ENCODE data around the gene CAMK2D. TPM values are rescaled to one million over a fixed set of nuclear protein-coding genes. Genes with fewer than 3 reads are reported as not detected.

The CAMK2D gene
- total and polyA plus RNA-seq, 2 experiments from 2014 or later, result 4.9 to 14.6 TPM

DNA sequence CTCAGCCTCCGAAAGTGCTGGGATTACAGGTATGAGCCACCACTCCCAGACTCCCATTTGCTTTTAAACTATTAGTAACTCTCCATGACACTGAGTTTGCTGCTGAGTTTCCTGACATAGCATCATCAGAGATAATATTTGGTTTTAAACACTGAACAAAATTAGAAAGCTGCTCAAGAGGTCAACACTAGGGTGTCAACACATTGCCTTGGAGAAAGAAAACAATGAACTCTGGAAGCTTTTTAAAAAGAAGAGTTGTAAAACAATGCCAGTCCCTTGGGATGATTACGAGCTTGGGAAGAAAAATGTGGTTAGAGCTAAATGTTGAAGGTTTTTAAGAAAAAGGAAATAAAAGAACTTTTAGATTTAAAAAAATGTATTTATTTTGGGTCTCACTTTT lies 264.8 kb downstream of the CAMK2D start (continued):
- TF ChIP-seq, protein P1, sequence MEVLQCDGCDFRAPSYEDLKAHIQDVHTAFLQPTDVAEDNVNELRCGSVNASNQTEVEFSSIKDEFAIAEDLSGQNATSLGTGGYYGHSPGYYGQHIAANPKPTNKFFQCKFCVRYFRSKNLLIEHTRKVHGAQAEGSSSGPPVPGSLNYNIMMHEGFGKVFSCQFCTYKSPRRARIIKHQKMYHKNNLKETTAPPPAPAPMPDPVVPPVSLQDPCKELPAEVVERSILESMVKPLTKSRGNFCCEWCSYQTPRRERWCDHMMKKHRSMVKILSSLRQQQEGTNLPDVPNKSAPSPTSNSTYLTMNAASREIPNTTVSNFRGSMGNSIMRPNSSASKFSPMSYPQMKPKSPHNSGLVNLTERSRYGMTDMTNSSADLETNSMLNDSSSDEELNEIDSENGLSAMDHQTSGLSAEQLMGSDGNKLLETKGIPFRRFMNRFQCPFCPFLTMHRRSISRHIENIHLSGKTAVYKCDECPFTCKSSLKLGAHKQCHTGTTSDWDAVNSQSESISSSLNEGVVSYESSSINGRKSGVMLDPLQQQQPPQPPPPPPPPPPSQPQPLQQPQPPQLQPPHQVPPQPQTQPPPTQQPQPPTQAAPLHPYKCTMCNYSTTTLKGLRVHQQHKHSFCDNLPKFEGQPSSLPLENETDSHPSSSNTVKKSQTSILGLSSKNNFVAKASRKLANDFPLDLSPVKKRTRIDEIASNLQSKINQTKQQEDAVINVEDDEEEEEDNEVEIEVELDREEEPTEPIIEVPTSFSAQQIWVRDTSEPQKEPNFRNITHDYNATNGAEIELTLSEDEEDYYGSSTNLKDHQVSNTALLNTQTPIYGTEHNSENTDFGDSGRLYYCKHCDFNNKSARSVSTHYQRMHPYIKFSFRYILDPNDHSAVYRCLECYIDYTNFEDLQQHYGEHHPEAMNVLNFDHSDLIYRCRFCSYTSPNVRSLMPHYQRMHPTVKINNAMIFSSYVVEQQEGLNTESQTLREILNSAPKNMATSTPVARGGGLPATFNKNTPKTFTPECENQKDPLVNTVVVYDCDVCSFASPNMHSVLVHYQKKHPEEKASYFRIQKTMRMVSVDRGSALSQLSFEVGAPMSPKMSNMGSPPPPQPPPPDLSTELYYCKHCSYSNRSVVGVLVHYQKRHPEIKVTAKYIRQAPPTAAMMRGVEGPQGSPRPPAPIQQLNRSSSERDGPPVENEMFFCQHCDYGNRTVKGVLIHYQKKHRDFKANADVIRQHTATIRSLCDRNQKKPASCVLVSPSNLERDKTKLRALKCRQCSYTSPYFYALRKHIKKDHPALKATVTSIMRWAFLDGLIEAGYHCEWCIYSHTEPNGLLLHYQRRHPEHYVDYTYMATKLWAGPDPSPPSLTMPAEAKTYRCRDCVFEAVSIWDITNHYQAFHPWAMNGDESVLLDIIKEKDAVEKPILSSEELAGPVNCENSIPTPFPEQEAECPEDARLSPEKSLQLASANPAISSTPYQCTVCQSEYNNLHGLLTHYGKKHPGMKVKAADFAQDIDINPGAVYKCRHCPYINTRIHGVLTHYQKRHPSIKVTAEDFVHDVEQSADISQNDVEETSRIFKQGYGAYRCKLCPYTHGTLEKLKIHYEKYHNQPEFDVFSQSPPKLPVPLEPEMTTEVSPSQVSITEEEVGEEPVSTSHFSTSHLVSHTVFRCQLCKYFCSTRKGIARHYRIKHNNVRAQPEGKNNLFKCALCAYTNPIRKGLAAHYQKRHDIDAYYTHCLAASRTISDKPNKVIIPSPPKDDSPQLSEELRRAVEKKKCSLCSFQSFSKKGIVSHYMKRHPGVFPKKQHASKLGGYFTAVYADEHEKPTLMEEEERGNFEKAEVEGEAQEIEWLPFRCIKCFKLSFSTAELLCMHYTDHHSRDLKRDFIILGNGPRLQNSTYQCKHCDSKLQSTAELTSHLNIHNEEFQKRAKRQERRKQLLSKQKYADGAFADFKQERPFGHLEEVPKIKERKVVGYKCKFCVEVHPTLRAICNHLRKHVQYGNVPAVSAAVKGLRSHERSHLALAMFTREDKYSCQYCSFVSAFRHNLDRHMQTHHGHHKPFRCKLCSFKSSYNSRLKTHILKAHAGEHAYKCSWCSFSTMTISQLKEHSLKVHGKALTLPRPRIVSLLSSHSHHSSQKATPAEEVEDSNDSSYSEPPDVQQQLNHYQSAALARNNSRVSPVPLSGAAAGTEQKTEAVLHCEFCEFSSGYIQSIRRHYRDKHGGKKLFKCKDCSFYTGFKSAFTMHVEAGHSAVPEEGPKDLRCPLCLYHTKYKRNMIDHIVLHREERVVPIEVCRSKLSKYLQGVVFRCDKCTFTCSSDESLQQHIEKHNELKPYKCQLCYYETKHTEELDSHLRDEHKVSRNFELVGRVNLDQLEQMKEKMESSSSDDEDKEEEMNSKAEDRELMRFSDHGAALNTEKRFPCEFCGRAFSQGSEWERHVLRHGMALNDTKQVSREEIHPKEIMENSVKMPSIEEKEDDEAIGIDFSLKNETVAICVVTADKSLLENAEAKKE (CRISPR knock-in tag; IDR thresholded peaks at IDR 0.05), result no peak
- TF ChIP-seq ZNF114 (CRISPR knock-in tag; IDR thresholded peaks at IDR 0.05), result no peak
- TF ChIP-seq CREB1 (CRISPR knock-in tag; IDR thresholded peaks at IDR 0.05; ENCODE audit: low read depth), result no peak
- TF ChIP-seq REST (IDR thresholded peaks at IDR 0.05; ENCODE audit: unreplicated experiment), result no peak
- TF ChIP-seq NANOG (IDR thresholded peaks at IDR 0.05; ENCODE audit: borderline replicate concordance), result no peak
- TF ChIP-seq POLR2AphosphoS5 (IDR thresholded peaks at IDR 0.05; ENCODE audit: low read depth), result no peak
- TF ChIP-seq STAT1 (IDR thresholded peaks at IDR 0.05; ENCODE audit: unreplicated experiment), result no peak
